Activated CD4-positive, alpha-beta T cell treated with anti-CD3 and anti-CD28 coated beads, Interleukin-2, amount 50 U/mL, for 48 hours (primary cell): ENCODE measurements around the gene PCCA.
"Not testable (repeated sequence)": the region's sequence is repeated elsewhere in the genome, so short reads cannot be mapped to it uniquely, and the experiment has no call there.

Source experiments
- DNase-seq, 2 experiments: peaks; one replicate each; pipeline ENCODE4 v3.0.0-alpha.2; 2020

PCCA gene

GRCh38 chr13:100203696-100204367, 114.9 kb downstream of the PCCA start:
- no peak for DNase-seq

GRCh38 chr13:100208002-100208401, 119.1 kb downstream of the PCCA start:
- DNase-seq: no peak

GRCh38 chr13:100208626-100209025, 119.7 kb downstream of the PCCA start:
- DNase-seq: no peak

- no peak for DNase-seq
Observed at GRCh38 chr13:100209857-100210825, 121.2 kb downstream of the PCCA start.

GRCh38 chr13:100211016-100211710, 122.3 kb downstream of the PCCA start:
- no peak for DNase-seq

GRCh38 chr13:100212904-100213553, 124.1 kb downstream of the PCCA start:
- no peak for DNase-seq

- no peak for DNase-seq
Observed at GRCh38 chr13:100213576-100213975, 124.7 kb downstream of the PCCA start.

GRCh38 chr13:100214886-100215285, 126.0 kb downstream of the PCCA start:
- DNase-seq: no peak

- DNase-seq: no peak
Observed at GRCh38 chr13:100221166-100221565, 132.3 kb downstream of the PCCA start.

- DNase-seq: not testable (repeated sequence)
Observed at GRCh38 chr13:100223966-100224530, 135.2 kb downstream of the PCCA start.

- no peak for DNase-seq
Observed at GRCh38 chr13:100229603-100230002, 140.7 kb downstream of the PCCA start.

GRCh38 chr13:100230769-100231149, 141.9 kb downstream of the PCCA start:
- DNase-seq: no peak

- no peak for DNase-seq
Observed at GRCh38 chr13:100231176-100231575, 142.3 kb downstream of the PCCA start.

GRCh38 chr13:100234006-100234405, 145.1 kb downstream of the PCCA start:
- no peak for DNase-seq

GRCh38 chr13:100234524-100235136, 145.7 kb downstream of the PCCA start:
- DNase-seq: no peak

GRCh38 chr13:100235311-100235901, 146.5 kb downstream of the PCCA start:
- DNase-seq: no peak

GRCh38 chr13:100240109-100240779, 151.4 kb downstream of the PCCA start:
- no peak for DNase-seq

- DNase-seq: no peak
Observed at GRCh38 chr13:100244431-100244830, 155.5 kb downstream of the PCCA start.

GRCh38 chr13:100245104-100245503, 156.2 kb downstream of the PCCA start:
- no peak for DNase-seq

- no peak for DNase-seq
Observed at GRCh38 chr13:100247937-100248336, 159.0 kb downstream of the PCCA start.

- DNase-seq: no peak
Observed at GRCh38 chr13:100254002-100254401, 165.1 kb downstream of the PCCA start.
